GM19438 (cell line): Measurements from ENCODE around the gene AGPAT2.

ENCODE experiments used
- ATAC-seq: cut with Tn5 transposase; IDR thresholded peaks from one replicate; pipeline ENCODE4 v1.9.1; 2021; ENCODE audit warnings: low read depth; ENCODE audit not compliant: unreplicated experiment

Gene AGPAT2

GRCh38 chr9:136665111-136665703 is 22.1 kb downstream of the AGPAT2 start:
- ATAC-seq, result no peak

- no peak for ATAC-seq
Measured at GRCh38 chr9:136664000-136664915, 23.0 kb downstream of the AGPAT2 start.

DNA sequence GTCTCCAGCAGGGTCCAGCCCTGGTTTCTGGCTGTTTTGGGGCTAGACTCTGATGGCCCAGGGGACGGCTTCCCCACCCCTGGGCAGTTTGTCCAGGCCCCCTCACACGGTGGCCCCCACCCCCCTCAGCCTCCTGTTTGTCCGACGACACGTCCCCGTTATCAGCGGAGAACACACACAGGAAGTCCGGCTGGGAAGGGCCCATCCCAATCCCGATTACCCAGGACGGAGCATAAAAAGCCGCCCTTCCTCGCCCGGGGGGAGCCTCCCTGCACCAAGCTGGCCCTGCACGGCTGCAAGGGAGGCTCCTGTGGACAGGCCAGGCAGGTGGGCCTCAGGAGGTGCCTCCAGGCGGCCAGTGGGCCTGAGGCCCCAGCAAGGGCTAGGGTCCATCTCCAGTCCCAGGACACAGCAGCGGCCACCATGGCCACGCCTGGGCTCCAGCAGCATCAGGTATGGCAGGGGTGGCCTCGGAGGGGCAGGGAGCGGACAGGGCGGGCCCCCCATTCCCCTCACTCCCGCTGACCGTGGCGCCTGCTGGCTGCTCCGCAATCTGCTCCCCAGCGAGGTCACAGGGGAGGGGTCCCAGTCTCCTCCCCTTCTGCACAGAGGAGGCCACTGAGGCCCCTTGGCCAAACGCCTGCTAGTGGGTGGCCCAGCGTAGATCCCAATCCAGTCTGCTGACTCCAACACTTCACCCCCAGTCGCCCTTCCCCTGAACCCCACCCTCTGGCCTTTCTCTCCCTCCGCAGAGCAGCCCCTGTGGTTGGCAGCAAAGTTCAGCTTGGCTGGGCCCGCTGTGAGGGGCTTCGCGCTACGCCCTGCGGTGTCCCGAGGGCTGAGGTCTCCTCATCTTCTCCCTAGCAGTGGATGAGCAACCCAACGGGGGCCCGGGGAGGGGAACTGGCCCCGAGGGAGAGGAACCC is 24.3 kb downstream of the AGPAT2 start, which contains the start of gene EGFL7:
Gene EGFL7 (plus strand): TSS at position 261 of the 926 bp plus-strand sequence. CDS start 5,367 bp downstream, outside the sequence.
- no peak for ATAC-seq

DNA sequence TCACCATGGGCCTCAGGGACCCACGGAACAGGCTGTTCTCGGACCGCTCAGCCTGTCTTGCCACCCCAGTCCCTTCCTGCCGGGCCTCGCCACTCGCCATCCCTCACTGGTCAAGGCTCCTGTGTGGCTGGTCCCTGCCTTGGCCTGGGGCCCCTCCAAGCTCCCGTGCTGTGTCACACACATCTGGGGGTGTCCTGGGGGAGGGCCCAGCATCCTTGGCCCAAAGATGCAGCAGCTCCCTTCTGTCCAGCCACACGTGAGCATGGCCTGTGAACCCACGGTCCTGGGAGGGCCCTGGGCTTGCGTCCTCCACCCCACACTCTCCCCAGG is 25.0 kb downstream of the AGPAT2 start:
- ATAC-seq, result no peak

DNA sequence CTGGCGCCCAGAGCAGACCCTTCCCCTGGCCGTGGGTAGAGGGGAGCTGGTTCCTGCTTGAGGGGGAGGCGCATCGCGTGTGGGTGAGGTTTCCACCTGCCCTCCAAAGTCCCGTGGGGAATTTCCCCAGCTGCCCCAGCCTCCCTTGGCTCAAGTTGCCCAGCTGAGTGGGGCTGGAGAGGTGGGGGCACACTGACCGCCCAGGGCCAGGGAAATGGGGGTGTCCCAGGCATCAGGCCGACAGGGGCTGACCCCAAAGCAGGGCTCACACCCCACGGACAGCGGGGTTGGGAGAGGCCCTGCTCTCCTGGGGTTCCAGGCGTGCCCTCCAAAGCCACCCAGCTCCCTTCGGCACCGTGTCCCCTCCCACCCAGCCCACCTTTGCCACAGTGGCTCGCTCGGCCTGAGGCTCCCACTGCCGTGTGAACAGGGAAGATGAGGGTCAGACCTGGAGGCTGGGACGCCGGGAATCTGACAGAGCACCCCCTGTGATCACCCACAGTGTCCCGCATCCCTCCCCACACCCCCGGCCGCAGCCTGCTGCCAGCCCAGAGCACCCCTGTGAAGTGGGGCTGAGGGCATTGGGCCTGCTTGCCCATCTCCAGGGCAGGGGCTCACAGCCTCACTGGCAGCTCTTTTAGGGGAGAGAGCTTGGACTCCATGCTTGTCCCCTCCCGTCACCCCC is 25.5 kb downstream of the AGPAT2 start:
- no peak for ATAC-seq

DNA sequence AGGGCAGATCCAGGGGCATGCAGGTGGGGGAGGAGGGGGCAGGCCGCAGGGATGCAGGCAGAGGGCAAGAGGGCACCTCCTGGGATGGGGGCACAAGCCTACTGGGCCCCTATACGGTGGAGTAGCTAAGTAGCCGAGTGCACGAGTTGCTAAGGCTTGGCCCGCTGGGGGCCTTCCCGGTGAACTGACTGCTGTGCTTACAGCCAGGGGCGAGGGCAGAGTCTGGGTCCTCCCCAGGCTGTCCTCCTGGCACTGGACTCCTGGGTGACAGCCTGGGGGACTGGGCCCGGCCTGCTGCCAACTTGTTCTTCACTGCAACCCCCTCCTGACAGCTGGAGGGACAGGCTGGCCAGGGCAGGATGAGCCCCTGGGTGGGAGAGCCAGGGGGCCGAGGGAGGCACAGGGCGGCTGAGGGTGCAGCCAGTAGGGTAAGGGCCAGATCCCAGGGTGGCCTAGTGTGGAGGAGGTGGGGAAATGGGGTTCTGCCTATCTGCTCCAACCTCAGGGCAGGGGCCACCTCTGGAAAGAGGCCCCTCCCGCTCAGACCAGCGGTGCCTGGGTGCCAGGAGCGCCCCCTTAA is 26.2 kb downstream of the AGPAT2 start:
- ATAC-seq, result no peak

GRCh38 chr9:136659861-136660784 is 27.1 kb downstream of the AGPAT2 start:
- no peak for ATAC-seq

DNA sequence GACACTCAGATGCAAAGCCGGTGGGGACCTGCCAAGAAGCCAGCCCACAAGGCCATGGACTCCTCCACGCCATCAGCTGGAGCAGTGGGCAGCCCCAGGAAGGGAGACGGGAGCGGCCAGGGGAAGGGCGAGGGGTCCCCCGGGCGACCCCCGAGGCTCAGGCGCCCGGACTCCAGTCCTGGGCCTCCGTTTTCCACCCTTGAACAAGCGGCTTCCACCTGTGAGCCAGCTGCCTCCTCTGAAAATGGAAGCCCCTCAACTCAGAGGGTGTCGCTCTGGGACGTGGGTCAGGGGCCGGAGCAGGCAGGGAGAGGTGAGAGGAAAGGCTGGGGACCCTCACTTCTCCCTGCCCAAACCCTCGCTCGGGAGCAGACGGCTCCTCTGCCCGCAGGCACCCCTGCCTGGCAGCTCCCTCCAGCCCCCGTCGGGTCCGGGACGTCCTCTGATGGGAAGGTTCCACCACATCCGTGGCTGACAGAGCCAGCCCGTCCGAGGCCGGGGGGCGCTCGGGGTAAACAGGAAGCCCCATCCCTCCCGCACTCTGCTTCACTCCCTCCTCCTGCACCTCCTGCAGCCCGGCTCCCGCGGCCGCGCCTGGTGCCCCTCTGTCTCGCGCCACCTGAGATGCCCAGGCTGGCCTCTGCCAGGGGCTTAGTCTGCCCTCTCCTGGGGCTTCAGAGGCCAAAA is 28.3 kb downstream of the AGPAT2 start:
- no peak for ATAC-seq

- ATAC-seq, result no peak
Measured at GRCh38 chr9:136657974-136658848, 29.0 kb downstream of the AGPAT2 start.

- ATAC-seq, result no peak
Measured at GRCh38 chr9:136656795-136657611, 30.3 kb downstream of the AGPAT2 start.

DNA sequence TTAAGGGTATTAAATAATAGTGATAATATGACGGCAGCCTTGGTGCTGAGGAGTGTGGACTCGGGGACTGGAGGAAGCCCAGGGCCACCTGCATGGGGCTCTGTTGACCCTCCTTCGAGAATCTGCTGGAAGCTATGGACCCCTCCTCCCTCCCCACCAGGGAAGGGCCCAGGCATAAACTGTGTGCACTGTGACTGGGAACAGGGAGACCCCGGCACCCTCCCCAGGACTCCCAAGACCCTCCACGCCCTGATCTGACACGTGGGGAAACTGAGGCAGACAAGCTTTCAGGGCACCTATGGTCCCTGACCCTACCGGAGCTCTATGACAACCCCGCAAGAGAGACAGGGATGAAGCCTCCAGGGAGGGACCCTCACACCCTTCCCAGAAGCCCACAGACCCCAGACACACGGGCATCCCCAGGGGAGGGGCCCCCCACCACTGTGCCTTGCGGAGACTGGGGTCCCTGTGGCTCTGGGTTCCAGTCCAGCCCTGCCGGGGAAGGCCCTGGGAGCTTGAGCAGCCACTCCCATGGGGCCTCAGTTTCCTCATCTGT is 31.0 kb downstream of the AGPAT2 start:
- ATAC-seq, result no peak

GRCh38 chr9:136655536-136656182 is 31.6 kb downstream of the AGPAT2 start:
- ATAC-seq, result no peak

DNA sequence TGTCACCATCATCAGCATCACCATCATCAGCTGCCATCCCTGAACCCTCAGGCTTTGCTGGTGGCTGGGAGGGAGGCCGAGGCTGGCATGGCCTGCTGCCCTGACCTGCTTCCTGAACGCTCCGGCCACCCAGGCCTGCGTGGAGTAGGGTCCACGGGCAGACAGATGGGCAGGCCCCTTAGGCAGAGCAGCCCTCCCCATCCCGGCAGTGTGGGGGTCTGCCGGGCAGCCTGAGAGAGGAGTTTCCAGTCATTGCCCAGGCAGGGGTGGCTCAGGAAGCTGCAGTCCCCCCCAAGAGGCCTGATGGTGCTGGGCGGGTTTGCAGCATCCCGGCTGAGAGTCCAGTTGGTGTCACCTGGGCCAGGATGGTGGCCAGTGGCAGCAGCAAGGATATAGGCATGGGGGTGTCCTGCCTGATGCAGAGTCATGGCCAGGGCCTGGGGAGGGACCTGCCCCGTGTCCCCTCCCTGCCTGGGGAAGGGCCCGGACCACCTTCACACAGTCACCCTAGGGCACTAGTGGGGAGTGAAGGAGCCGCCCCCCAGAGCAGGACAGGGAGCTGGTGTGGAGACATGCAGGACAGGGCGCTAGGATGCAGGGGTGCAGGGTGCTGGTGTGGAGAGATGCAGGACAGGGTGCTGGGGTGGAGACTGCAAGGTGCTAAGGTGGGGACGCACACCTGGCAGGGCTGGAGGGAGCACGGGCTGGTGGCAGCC is 32.3 kb downstream of the AGPAT2 start:
- no peak for ATAC-seq

GRCh38 chr9:136653323-136654079 is 33.8 kb downstream of the AGPAT2 start:
- no peak for ATAC-seq
